HepG2 (cell line): ENCODE results near the gene ZSCAN20. TPM values are rescaled to one million over a fixed set of nuclear protein-coding genes. Genes with fewer than 3 reads are reported as not detected.

Source experiments
- BCL6 ChIP-seq: IDR thresholded peaks from 2 replicates; pipeline ENCODE4 v1.6.1; 2016; ENCODE audit warnings: missing genetic modification reagents, missing compliant biosample characterization
- BHLHE40 ChIP-seq: IDR thresholded peaks from 2 replicates; pipeline ENCODE4 v1.6.1; 2011; ENCODE audit warnings: low read length, improper control_type of control experiment
- BRD4 ChIP-seq: sonication (generic); formaldehyde crosslinking; IDR thresholded peaks from 2 replicates; pipeline ENCODE4 v1.4.0; 2020; ENCODE audit warnings: missing genetic modification reagents
- CREM ChIP-seq, 2 experiments: sonication (generic) in 1 of 2; formaldehyde crosslinking in 1 of 2; IDR thresholded peaks; 2 replicates each; pipeline versions ENCODE4 v1.4.0 to v1.6.1; 2016 to 2020; ENCODE audit warnings: antibody characterized with exemption in 1 of 2, mild to moderate bottlenecking in 1 of 2, missing genetic modification reagents in 1 of 2
- FOSL2 ChIP-seq: sonication (generic); formaldehyde crosslinking; IDR thresholded peaks from 2 replicates; pipeline ENCODE4 v1.4.0; 2020; ENCODE audit warnings: missing genetic modification reagents
- FOXK2 ChIP-seq: fragments of 450-650 bp; IDR thresholded peaks from 2 replicates; pipeline ENCODE4 v1.6.1; 2016
- FOXP4 ChIP-seq: sonication (generic); formaldehyde crosslinking; IDR thresholded peaks from 2 replicates; pipeline ENCODE4 v1.4.0; 2020; ENCODE audit warnings: missing genetic modification reagents
- HMG20A ChIP-seq: IDR thresholded peaks from 2 replicates; pipeline ENCODE4 v1.6.1; 2016; ENCODE audit warnings: borderline replicate concordance
- NONO ChIP-seq, 2 experiments: fragments of 450-650 bp in 1 of 2; sonication (generic) in 1 of 2; formaldehyde crosslinking in 1 of 2; IDR thresholded peaks in 1 of 2; conservative IDR thresholded peaks in 1 of 2; 2 replicates each; pipeline versions ENCODE4 v1.6.1 to v1.8.0; 2017 to 2022; ENCODE audit warnings: mild to moderate bottlenecking in 1 of 2, missing genetic modification reagents in 1 of 2, moderate library complexity in 1 of 2
- RFXANK ChIP-seq: IDR thresholded peaks from 2 replicates; pipeline ENCODE4 v1.6.1; 2016
- SATB2 ChIP-seq: sonication (generic); formaldehyde crosslinking; IDR thresholded peaks from 2 replicates; pipeline ENCODE4 v1.5.0; 2020; ENCODE audit warnings: missing genetic modification reagents
- SP2 ChIP-seq: sonication (generic); formaldehyde crosslinking; IDR thresholded peaks from 2 replicates; pipeline ENCODE4 v1.5.1; 2020; ENCODE audit warnings: mild to moderate bottlenecking, missing genetic modification reagents
- STAT5B ChIP-seq: sonication (generic); formaldehyde crosslinking; IDR thresholded peaks from 2 replicates; pipeline ENCODE4 v1.4.0; 2020; ENCODE audit warnings: missing genetic modification reagents
- TEF ChIP-seq: sonication (generic); formaldehyde crosslinking; IDR thresholded peaks from 2 replicates; pipeline ENCODE4 v1.5.0; 2020; ENCODE audit warnings: missing genetic modification reagents
- U2AF1 ChIP-seq: fragments of 200-400 bp; formaldehyde crosslinking; optimal IDR thresholded peaks from 2 replicates; pipeline ENCODE3; 2017; ENCODE audit warnings: mild to moderate bottlenecking, low read depth, low read length
- YY1 ChIP-seq: IDR thresholded peaks from 2 replicates; pipeline ENCODE4 v1.6.1; 2011; ENCODE audit warnings: low read length, low read depth, moderate library complexity, mild to moderate bottlenecking; ENCODE audit not compliant: insufficient read depth, insufficient replicate concordance
- ZFX ChIP-seq: sonication (generic); formaldehyde crosslinking; IDR thresholded peaks from 2 replicates; pipeline ENCODE4 v1.4.0; 2020; ENCODE audit warnings: mild to moderate bottlenecking, low read depth, missing genetic modification reagents, moderate library complexity
- ZKSCAN5 ChIP-seq: sonication (generic); formaldehyde crosslinking; IDR thresholded peaks from 2 replicates; pipeline ENCODE4 v1.5.1; 2020; ENCODE audit warnings: mild to moderate bottlenecking, missing genetic modification reagents
- ZNF143 ChIP-seq: sonication (generic); formaldehyde crosslinking; IDR thresholded peaks from 2 replicates; pipeline ENCODE4 v1.4.0; 2020; ENCODE audit warnings: missing genetic modification reagents
- ZNF205 ChIP-seq: IDR thresholded peaks from 2 replicates; pipeline ENCODE4 v1.6.1; 2018; ENCODE audit warnings: missing biosample characterization, missing genetic modification reagents
- ZNF275 ChIP-seq: sonication (generic); formaldehyde crosslinking; IDR thresholded peaks from 2 replicates; pipeline ENCODE4 v1.8.0; 2022; ENCODE audit warnings: missing genetic modification reagents, mild to moderate bottlenecking, inconsistent platforms, borderline replicate concordance
- ZNF512B ChIP-seq: sonication (generic); formaldehyde crosslinking; IDR thresholded peaks from 2 replicates; pipeline ENCODE4 v1.5.1; 2020; ENCODE audit warnings: missing genetic modification reagents, mild to moderate bottlenecking, borderline replicate concordance
- ZNF530 ChIP-seq: sonication (generic); formaldehyde crosslinking; IDR thresholded peaks from 2 replicates; pipeline ENCODE4 v1.5.0; 2020; ENCODE audit warnings: low read depth, mild to moderate bottlenecking, missing genetic modification reagents
- ZNF816 ChIP-seq: sonication (generic); formaldehyde crosslinking; IDR thresholded peaks from 2 replicates; pipeline ENCODE4 v1.8.0; 2022; ENCODE audit warnings: missing genetic modification reagents, mild to moderate bottlenecking, borderline replicate concordance
- polyA plus RNA-seq, 8 experiments: library from polyadenylated mRNA; depleted of rRNA in 3 of 8; stranded (reverse) in 7 of 8; unstranded in 1 of 8; fragments of >200 nt; fragmentation: Illumina TruSeq in 4 of 8; extraction: Trizol in 4 of 8; gene quantifications; 2 replicates each; pipeline versions ENCODE4 v1.2.1 to v1.2.3, GENCODE V29; 2011 to 2016; ENCODE audit warnings: low read depth in 4 of 8, missing spikeins in 1 of 8, mixed read lengths in 1 of 8; ENCODE audit not compliant: insufficient read depth in 1 of 8
- total RNA-seq, 5 experiments: library from RNA; depleted of rRNA; stranded (reverse); fragments of >200 nt; fragmentation: Illumina TruSeq; extraction: Trizol; gene quantifications; 2 replicates each; pipeline ENCODE4 v1.2.3, GENCODE V29; 2016; ENCODE audit warnings: low read depth in 1 of 5

Gene ZSCAN20
- total and polyA plus RNA-seq, 2 of the 13 experiments (the other 11 are each of a cell fraction or from before 2014, with no cell fraction given), result 1.1 to 2.8 TPM

GRCh38 chr1:33472269-33472980 lies at the start of gene ZSCAN20 (continued):
- no peak for TF ChIP-seq U2AF1
- no peak for TF ChIP-seq FOSL2 (CRISPR knock-in tag)
- no peak for TF ChIP-seq BCL6 (CRISPR knock-in tag)
- peak; percentile 92 for TF ChIP-seq ZNF143
- TF ChIP-seq FOXK2, result peak; percentile 16; the same call in 1 of the 2 replicates
- no peak for TF ChIP-seq BHLHE40
- TF ChIP-seq ZNF512B (CRISPR knock-in tag), result no peak
- TF ChIP-seq SP2 (CRISPR knock-in tag), result peak; percentile 98
- no peak for TF ChIP-seq SATB2
- TF ChIP-seq FOXP4, result no peak
- TF ChIP-seq NONO (IDR thresholded peaks at IDR 0.05), result no peak
- 0 out of 2 replicates have a peak, but pooled peaks have one; percentile 45 for TF ChIP-seq NONO (CRISPR knock-in tag; conservative IDR thresholded peaks at IDR 0.05)
- TF ChIP-seq TEF (CRISPR knock-in tag), result no peak
- TF ChIP-seq HMG20A (CRISPR knock-in tag), result no peak
- no peak for TF ChIP-seq RFXANK (CRISPR knock-in tag)
- TF ChIP-seq ZNF816 (CRISPR knock-in tag), result no peak
- no peak for TF ChIP-seq ZNF205 (CRISPR knock-in tag)
- peak; percentile 91 for TF ChIP-seq CREM (IDR thresholded peaks at IDR 0.05)
- no peak for TF ChIP-seq CREM (CRISPR knock-in tag; IDR thresholded peaks at IDR 0.05)
- no peak for TF ChIP-seq ZKSCAN5 (CRISPR knock-in tag)
- no peak for TF ChIP-seq ZNF275
- TF ChIP-seq ZFX, result peak; percentile 88
- no peak for TF ChIP-seq ZNF530 (CRISPR knock-in tag)
- no peak for TF ChIP-seq BRD4 (CRISPR knock-in tag)
- TF ChIP-seq STAT5B (CRISPR knock-in tag), result no peak
- TF ChIP-seq YY1, result peak; percentile 27
